ENCODE results near the gene PPP5C. TPM values are rescaled to one million over a fixed set of nuclear protein-coding genes. Genes with fewer than 3 reads are reported as not detected.
A peak's percentile ranks its signal among the peaks of the same experiment; 100 is the strongest.

The PPP5C gene
- total and polyA plus RNA-seq, 2 of the 13 experiments (the other 11 are each of a cell fraction or from before 2014, with no cell fraction given), result 41.6 to 67.9 TPM

DNA sequence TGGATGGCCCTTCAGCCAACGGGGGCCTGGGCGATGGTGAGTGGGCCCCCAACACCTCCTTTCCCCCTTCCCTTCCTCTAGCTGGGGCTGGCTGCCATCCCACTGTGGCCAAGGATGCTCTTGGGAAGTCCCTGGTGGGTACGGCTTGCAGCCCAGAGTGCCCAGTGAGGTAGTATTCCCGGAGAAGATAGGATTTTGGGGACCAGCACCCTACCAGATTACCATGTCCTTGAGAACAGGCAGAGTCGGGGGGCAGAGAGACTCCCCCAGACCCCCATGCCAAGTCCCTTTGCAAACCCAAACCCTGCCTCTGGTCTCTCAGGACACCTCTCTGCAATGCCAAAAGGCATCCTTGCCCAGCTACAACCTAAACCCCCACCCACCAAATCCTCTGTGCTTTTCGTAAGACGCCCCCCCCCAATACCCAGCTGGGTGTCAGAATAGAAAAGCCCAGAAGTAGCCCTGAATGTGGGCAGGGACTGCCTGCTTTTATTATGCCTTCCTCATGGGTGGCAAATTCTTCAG is 48.3 kb upstream of the PPP5C start:
- no peak for TF ChIP-seq ZNF383 (CRISPR knock-in tag; IDR thresholded peaks at IDR 0.05; ENCODE audit: borderline replicate concordance)
- no peak for TF ChIP-seq SNAPC2 (CRISPR knock-in tag; IDR thresholded peaks at IDR 0.05)
- TF ChIP-seq ZNF224 (CRISPR knock-in tag; IDR thresholded peaks at IDR 0.05), result no peak
- TF ChIP-seq CBX5 (CRISPR knock-in tag; IDR thresholded peaks at IDR 0.05; ENCODE audit: borderline replicate concordance), result no peak
- TF ChIP-seq HNRNPK (IDR thresholded peaks at IDR 0.05; ENCODE audit: low read depth, low read length, poor library complexity, severe bottlenecking), result no peak
- TF ChIP-seq ZSCAN22 (CRISPR knock-in tag; IDR thresholded peaks at IDR 0.05), result no peak
- no peak for TF ChIP-seq ZNF44 (CRISPR knock-in tag; IDR thresholded peaks at IDR 0.05)
- no peak for TF ChIP-seq ZNF644 (CRISPR knock-in tag; IDR thresholded peaks at IDR 0.05; ENCODE audit: low read depth)
- TF ChIP-seq MTF2 (CRISPR knock-in tag; IDR thresholded peaks at IDR 0.05; ENCODE audit: borderline replicate concordance), result no peak
- TF ChIP-seq, protein P1, sequence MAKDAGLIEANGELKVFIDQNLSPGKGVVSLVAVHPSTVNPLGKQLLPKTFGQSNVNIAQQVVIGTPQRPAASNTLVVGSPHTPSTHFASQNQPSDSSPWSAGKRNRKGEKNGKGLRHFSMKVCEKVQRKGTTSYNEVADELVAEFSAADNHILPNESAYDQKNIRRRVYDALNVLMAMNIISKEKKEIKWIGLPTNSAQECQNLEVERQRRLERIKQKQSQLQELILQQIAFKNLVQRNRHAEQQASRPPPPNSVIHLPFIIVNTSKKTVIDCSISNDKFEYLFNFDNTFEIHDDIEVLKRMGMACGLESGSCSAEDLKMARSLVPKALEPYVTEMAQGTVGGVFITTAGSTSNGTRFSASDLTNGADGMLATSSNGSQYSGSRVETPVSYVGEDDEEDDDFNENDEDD (CRISPR knock-in tag; IDR thresholded peaks at IDR 0.05; ENCODE audit: borderline replicate concordance), result no peak
- no peak for TF ChIP-seq SRSF1 (optimal IDR thresholded peaks at IDR 0.05; ENCODE audit: low read depth, low read length)
- TF ChIP-seq JUND (CRISPR knock-in tag; IDR thresholded peaks at IDR 0.05), result no peak
- no peak for TF ChIP-seq ZNF180 (CRISPR knock-in tag; IDR thresholded peaks at IDR 0.05; ENCODE audit: borderline replicate concordance, low read depth)
- TF ChIP-seq, protein P2, sequence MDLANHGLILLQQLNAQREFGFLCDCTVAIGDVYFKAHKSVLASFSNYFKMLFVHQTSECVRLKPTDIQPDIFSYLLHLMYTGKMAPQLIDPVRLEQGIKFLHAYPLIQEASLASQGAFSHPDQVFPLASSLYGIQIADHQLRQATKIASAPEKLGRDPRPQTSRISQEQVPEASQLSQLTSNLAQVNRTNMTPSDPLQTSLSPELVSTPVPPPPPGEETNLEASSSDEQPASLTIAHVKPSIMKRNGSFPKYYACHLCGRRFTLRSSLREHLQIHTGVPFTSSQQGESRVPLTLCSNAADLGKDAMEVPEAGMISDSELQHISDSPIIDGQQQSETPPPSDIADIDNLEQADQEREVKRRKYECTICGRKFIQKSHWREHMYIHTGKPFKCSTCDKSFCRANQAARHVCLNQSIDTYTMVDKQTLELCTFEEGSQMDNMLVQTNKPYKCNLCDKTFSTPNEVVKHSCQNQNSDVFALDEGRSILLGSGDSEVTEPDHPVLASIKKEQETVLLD (CRISPR knock-in tag; IDR thresholded peaks at IDR 0.05; ENCODE audit: low read depth), result no peak
- no peak for TF ChIP-seq ATAD3A (CRISPR knock-in tag; IDR thresholded peaks at IDR 0.05)
- TF ChIP-seq ZNF839 (CRISPR knock-in tag; IDR thresholded peaks at IDR 0.05; ENCODE audit: borderline replicate concordance), result no peak
- no peak for TF ChIP-seq ARNT (IDR thresholded peaks at IDR 0.05)
- TF ChIP-seq ZNF781 (CRISPR knock-in tag; IDR thresholded peaks at IDR 0.05; ENCODE audit: borderline replicate concordance, not compliant biosample characterization), result no peak
- no peak for TF ChIP-seq ZBTB21 (CRISPR knock-in tag; IDR thresholded peaks at IDR 0.05)
- TF ChIP-seq ZNF558 (CRISPR knock-in tag; IDR thresholded peaks at IDR 0.05; ENCODE audit: borderline replicate concordance), result no peak
- no peak overlapping the region for H3K9ac ChIP-seq (ENCODE audit: insufficient read depth, low read depth, low read length)
- ChIA-PET POLR2A (interaction anchor here (0.7 to 1.1 kb wide), 2 partner anchors 13 to 49 kb away, joined by 3 to 8 read pairs; no protein-coding TSS in a partner anchor), CTCF (ENCODE audit: low intra/inter-chr PET ratio, low total read pairs) (no interaction called here)
- peaks cover 71% of the 10 kb centered on the region for H3K4me1 ChIP-seq (ENCODE audit: insufficient read depth, low read length)
- no peak for ATAC-seq
- no peak for FAIRE-seq
- no peak for DNase-seq (ENCODE audit: low spot score)
- in situ Hi-C loops (cut with HindIII; ENCODE audit: extremely low pct_ligation_motif_present, low pct_unique_long_range_greater_than_20kb), result loop anchor here (5.0 kb wide), 1 partner anchor 189 kb away; no protein-coding TSS in a partner anchor
- 0 out of 6 replicates have a peak overlapping the region, but pooled peaks of 1 of the 3 experiments have one; percentile 6 for H3K4me3 ChIP-seq (replicated peaks in 1 of 3; ENCODE audit: insufficient read depth in 1 of 3, low read depth in 2 of 3, low read length in 3 of 3)
- H3K79me2 ChIP-seq (ENCODE audit: insufficient read depth, low read length), result no peaks in the 10 kb centered on the region
- H2AFZ ChIP-seq (ENCODE audit: low read length), result no peak overlapping the region
- H3K36me3 ChIP-seq (replicated peaks in 1 of 2; ENCODE audit: control insufficient read depth in 1 of 2, insufficient read depth in 2 of 2, low read length in 2 of 2), result no peaks in the 10 kb centered on the region
- WGBS (ENCODE audit: low lambda C conversion rate), result 27% methylated on average over 3 of the region's 7 CpGs
- no peak overlapping the region for H3K27ac ChIP-seq (ENCODE audit: extremely low read length, insufficient read depth, low read length)
- no peaks in the 10 kb centered on the region for H4K20me1 ChIP-seq (ENCODE audit: insufficient read depth, low read length)
- BruUV-seq (replicated peaks), result no TSS peak
- H3K9me3 ChIP-seq (ENCODE audit: low read length), result no peaks in the 10 kb centered on the region
- H3K27me3 ChIP-seq (ENCODE audit: control insufficient read depth in 1 of 2, insufficient read depth in 2 of 2, low read length in 2 of 2), result peaks cover 0 to 6% of the 10 kb centered on the region in 2 experiments; a peak in 1 of 5 replicates
- intact Hi-C loops (cut with micrococcal nuclease; ENCODE audit: unreplicated experiment), result no loop called here
- H3K4me2 ChIP-seq (ENCODE audit: low read depth, low read length), result peak overlapping the region; percentile 49
